Mesenchymal stem cell (in vitro differentiated cells and primary cell): ENCODE results near the gene TRIM16. TPM values are rescaled to one million over a fixed set of nuclear protein-coding genes. Genes with fewer than 3 reads are reported as not detected.
"Not testable (repeated sequence)": the region's sequence is repeated elsewhere in the genome, so short reads cannot be mapped to it uniquely, and the experiment has no call there.

ENCODE experiments used
- DNase-seq: peaks from one replicate; pipeline ENCODE4 v3.0.0-alpha.2; 2013
- H2AFZ ChIP-seq: one replicate; pipeline ENCODE4 v1.6.1; 2013; ENCODE audit warnings: low read depth, mild to moderate bottlenecking, control low read depth, inconsistent platforms, low read length, moderate library complexity
- H2AK5ac ChIP-seq: 2 replicates; pipeline ENCODE4 v1.6.1; 2013; ENCODE audit warnings: low read length, moderate library complexity, mild to moderate bottlenecking, inconsistent platforms; ENCODE audit not compliant: severe bottlenecking
- H2BK120ac ChIP-seq: one replicate; pipeline ENCODE4 v1.6.1; 2013; ENCODE audit warnings: low read depth, mild to moderate bottlenecking, inconsistent platforms, low read length, moderate library complexity
- H2BK12ac ChIP-seq, 2 experiments: one replicate each; pipeline ENCODE4 v1.6.1; 2013; ENCODE audit warnings: inconsistent platforms in 2 of 2, low read length in 2 of 2, mild to moderate bottlenecking in 2 of 2, moderate library complexity in 2 of 2, control low read depth in 1 of 2
- H2BK15ac ChIP-seq: one replicate; pipeline ENCODE4 v1.6.1; 2013; ENCODE audit warnings: mild to moderate bottlenecking, low read depth, inconsistent platforms; ENCODE audit not compliant: poor library complexity, severe bottlenecking
- H2BK5ac ChIP-seq: 2 replicates; pipeline ENCODE4 v1.6.1; 2013; ENCODE audit warnings: low read depth, mild to moderate bottlenecking, low read length, control low read depth, inconsistent platforms; ENCODE audit not compliant: poor library complexity, severe bottlenecking
- H3K14ac ChIP-seq, 2 experiments: one replicate each; pipeline ENCODE4 v1.6.1; 2013; ENCODE audit warnings: inconsistent platforms in 2 of 2, low read length in 2 of 2, control low read depth in 1 of 2, mild to moderate bottlenecking in 1 of 2, moderate library complexity in 1 of 2
- H3K18ac ChIP-seq, 2 experiments: one replicate each; pipeline ENCODE4 v1.6.1; 2013; ENCODE audit warnings: inconsistent platforms in 2 of 2, low read length in 2 of 2, control low read depth in 1 of 2, low read depth in 1 of 2, mild to moderate bottlenecking in 1 of 2
- H3K23ac ChIP-seq, 2 experiments: one replicate each; pipeline ENCODE4 v1.6.1; 2013; ENCODE audit warnings: inconsistent platforms in 2 of 2, low read length in 2 of 2, mild to moderate bottlenecking in 2 of 2, moderate library complexity in 2 of 2, control low read depth in 1 of 2
- H3K27ac ChIP-seq: 2 replicates; pipeline ENCODE4 v1.5.1; 2013; ENCODE audit warnings: mild to moderate bottlenecking, moderate library complexity, low read length, control low read depth, inconsistent platforms; ENCODE audit not compliant: poor library complexity, severe bottlenecking
- H3K27me3 ChIP-seq, 2 experiments: 2 replicates each; pipeline versions ENCODE4 v1.6.1 to v1.7.0; 2013; ENCODE audit warnings: low read length in 2 of 2, mild to moderate bottlenecking in 2 of 2, moderate library complexity in 2 of 2, control low read depth in 1 of 2, inconsistent platforms in 1 of 2; ENCODE audit not compliant: control insufficient read depth in 1 of 2, insufficient read depth in 1 of 2
- H3K36me3 ChIP-seq, 2 experiments: 2 replicates each; pipeline versions ENCODE4 v1.6.1 to v1.7.0; 2013; ENCODE audit warnings: low read length in 2 of 2, control low read depth in 1 of 2, inconsistent platforms in 1 of 2, low read depth in 1 of 2, mild to moderate bottlenecking in 1 of 2; ENCODE audit not compliant: insufficient read depth in 2 of 2, control insufficient read depth in 1 of 2
- H3K4ac ChIP-seq, 2 experiments: one replicate each; pipeline ENCODE4 v1.6.1; 2013; ENCODE audit warnings: inconsistent platforms in 2 of 2, low read length in 2 of 2, mild to moderate bottlenecking in 2 of 2, moderate library complexity in 2 of 2, control low read depth in 1 of 2, low read depth in 1 of 2
- H3K4me1 ChIP-seq: 2 replicates; pipeline ENCODE4 v1.6.1; 2013; ENCODE audit warnings: low read depth, low read length, control low read depth; ENCODE audit not compliant: control insufficient read depth, insufficient read depth
- H3K4me2 ChIP-seq: 2 replicates; pipeline ENCODE4 v1.6.1; 2013; ENCODE audit warnings: low read length, mild to moderate bottlenecking, inconsistent platforms; ENCODE audit not compliant: poor library complexity, severe bottlenecking
- H3K4me3 ChIP-seq, 2 experiments: 2 replicates each; pipeline versions ENCODE4 v1.5.1 to v1.7.0; 2013; ENCODE audit warnings: low read length in 2 of 2, mild to moderate bottlenecking in 2 of 2, control low read depth in 1 of 2, low read depth in 1 of 2; ENCODE audit not compliant: insufficient read depth in 1 of 2
- H3K79me1 ChIP-seq: replicated peaks from 2 replicates; pipeline ENCODE4 v1.6.1; 2013; ENCODE audit warnings: mild to moderate bottlenecking, control low read depth, low read length, inconsistent platforms; ENCODE audit not compliant: poor library complexity, severe bottlenecking
- H3K9ac ChIP-seq: 2 replicates; pipeline ENCODE4 v1.7.0; 2013; ENCODE audit warnings: mild to moderate bottlenecking, low read length, moderate library complexity
- H3K9me3 ChIP-seq: 2 replicates; pipeline ENCODE4 v1.7.0; 2013; ENCODE audit warnings: mild to moderate bottlenecking, low read length; ENCODE audit not compliant: control insufficient read depth
- H4K8ac ChIP-seq: one replicate; pipeline ENCODE4 v1.6.1; 2013; ENCODE audit warnings: inconsistent platforms, mild to moderate bottlenecking, low read length, moderate library complexity
- H4K91ac ChIP-seq: one replicate; pipeline ENCODE4 v1.6.1; 2013; ENCODE audit warnings: mild to moderate bottlenecking, low read length, inconsistent platforms
- WGBS: methylation state at CpG from one replicate; pipeline ENCODE4 v1.1.7; 2013; ENCODE audit warnings: mixed read lengths; 5-methylcytosine and 5-hydroxymethylcytosine counted together
- small RNA-seq: library from polyadenylated mRNA; stranded (forward); fragments of <200 nt; extraction: miRNeasy Mini kit (QIAGEN cat#:217004); gene quantifications from one replicate; pipeline ENCODE3, GENCODE V24; 2013; ENCODE audit warnings: low read depth

Gene TRIM16

DNA sequence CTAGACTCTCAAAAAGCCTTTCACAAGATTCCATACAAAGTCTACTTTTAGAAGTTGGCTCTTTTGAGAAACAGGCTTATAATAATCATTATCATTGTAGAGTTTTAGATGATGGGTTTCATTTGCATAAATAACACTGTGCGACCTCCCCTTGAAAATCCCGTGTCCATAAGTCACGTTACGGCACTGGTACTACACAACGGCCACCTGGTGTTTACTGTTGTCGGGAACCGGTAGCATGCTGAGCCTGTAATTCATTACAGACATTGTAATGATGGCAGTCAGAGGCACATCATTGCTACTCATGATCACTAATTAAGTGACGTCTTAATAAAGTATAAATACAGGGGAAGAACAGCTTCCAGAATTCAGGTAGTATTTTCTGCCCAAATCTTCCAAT lies 96.1 kb downstream of the TRIM16 start:
- H3K4ac ChIP-seq, H2AK5ac ChIP-seq, H3K9ac ChIP-seq, H3K4me2 ChIP-seq, H4K91ac ChIP-seq, H3K9me3 ChIP-seq, H3K4me3 ChIP-seq, H3K23ac ChIP-seq, H3K27me3 ChIP-seq, H3K4me1 ChIP-seq, H2BK120ac ChIP-seq, H2AFZ ChIP-seq, H3K79me1 ChIP-seq, H2BK5ac ChIP-seq, H4K8ac ChIP-seq, H3K14ac ChIP-seq, H3K18ac ChIP-seq, H2BK15ac ChIP-seq, DNase-seq, H3K36me3 ChIP-seq, H2BK12ac ChIP-seq, H3K27ac ChIP-seq: not testable (repeated sequence)
- 92% methylated on average over 7 of the region's 8 CpGs for WGBS

DNA sequence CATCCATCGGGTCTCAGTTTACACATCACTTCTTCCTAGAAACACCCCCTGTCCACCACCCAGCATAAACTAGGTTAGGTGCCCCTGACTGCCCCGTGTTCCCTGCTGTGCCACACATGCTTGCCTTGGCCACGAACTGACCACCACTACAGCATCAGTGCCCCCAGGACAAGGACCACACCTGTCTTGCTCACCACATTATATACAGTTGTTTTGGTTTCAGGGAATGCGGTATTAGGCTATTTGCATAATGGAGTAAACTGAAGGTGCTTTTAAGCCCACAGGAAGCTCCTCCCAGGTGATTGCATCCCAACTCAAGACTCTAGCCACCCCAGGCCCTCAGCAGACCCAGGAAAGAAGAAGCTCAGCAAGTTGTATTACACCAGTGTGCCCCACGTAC lies 100.8 kb downstream of the TRIM16 start:
- H3K18ac ChIP-seq, H3K4me2 ChIP-seq, H3K36me3 ChIP-seq, H3K4me1 ChIP-seq, H3K14ac ChIP-seq, H2BK15ac ChIP-seq, H2BK12ac ChIP-seq, H3K4ac ChIP-seq, H3K79me1 ChIP-seq, H2BK120ac ChIP-seq, H3K23ac ChIP-seq, DNase-seq, H3K27me3 ChIP-seq, H3K4me3 ChIP-seq, H2AK5ac ChIP-seq, H3K27ac ChIP-seq, H3K9me3 ChIP-seq, H2AFZ ChIP-seq, H3K9ac ChIP-seq, H4K91ac ChIP-seq, H4K8ac ChIP-seq, H2BK5ac ChIP-seq: not testable (repeated sequence)
- WGBS: 100% methylated on average over 1 of the region's 5 CpGs

DNA sequence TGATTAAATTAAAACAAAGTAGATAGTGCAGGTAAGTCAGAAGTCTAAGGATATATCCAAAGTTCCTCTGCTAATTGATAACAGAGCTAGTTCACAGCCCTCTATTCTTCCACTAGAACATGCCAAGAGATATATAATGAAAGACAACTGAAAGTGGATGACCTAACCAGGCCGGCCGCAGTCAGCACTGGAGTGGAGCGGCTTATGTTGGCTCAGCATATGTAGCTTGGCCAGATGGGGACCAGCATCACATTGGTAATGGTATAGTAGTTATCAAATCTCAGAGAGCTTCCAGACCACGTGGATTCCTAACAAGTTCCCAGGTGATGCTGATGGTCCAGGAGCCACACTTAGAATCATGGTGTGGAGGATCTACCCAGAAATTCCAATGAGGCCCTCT lies 102.6 kb downstream of the TRIM16 start:
- DNase-seq: not testable (repeated sequence)

More for the DNA sequence above, 102.6 kb downstream of the TRIM16 start:
- H3K36me3 ChIP-seq, H2BK12ac ChIP-seq, H3K14ac ChIP-seq, H3K18ac ChIP-seq, H2BK15ac ChIP-seq, H3K79me1 ChIP-seq, H2BK120ac ChIP-seq, H3K9me3 ChIP-seq, H2AFZ ChIP-seq, H3K9ac ChIP-seq, H2BK5ac ChIP-seq, H3K23ac ChIP-seq, H2AK5ac ChIP-seq, H3K4me3 ChIP-seq, H3K4me2 ChIP-seq, H3K27me3 ChIP-seq, H4K8ac ChIP-seq, H3K4ac ChIP-seq, H3K4me1 ChIP-seq, H4K91ac ChIP-seq, H3K27ac ChIP-seq: not testable (repeated sequence)
- WGBS: no CpG with 5 or more reads among the region's 4 CpGs

Small RNA genes within 50 kb of the gene (small RNA-seq; reads per million reads assigned to genes)
- gene AC005838.1: not detected
- not detected for gene ZNF29P
